ENCODE data around the gene CACNA1I.
"Not testable (repeated sequence)": the region's sequence is repeated elsewhere in the genome, so short reads cannot be mapped to it uniquely, and the experiment has no call there.

The CACNA1I gene

DNA sequence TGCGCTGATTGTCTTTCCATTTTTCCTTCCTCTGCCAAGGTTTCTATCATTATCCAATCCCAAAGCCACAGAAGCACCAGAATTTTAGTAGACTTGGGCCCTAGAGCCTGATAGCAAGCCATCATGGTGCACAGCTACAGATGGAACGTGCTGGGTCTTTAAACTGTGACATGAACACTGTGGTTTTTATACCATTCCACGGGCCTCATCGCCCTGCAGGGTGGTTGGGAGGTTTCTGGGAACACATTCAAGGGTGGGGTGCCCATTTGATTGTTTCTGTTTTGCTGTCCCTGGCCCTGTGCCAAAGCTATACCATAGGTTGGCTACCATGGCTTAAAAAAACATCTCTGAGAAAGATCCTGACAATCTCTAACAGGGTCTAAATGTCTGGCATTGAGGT is 151.9 kb downstream of the CACNA1I start:
- no peak for DNase-seq

DNA sequence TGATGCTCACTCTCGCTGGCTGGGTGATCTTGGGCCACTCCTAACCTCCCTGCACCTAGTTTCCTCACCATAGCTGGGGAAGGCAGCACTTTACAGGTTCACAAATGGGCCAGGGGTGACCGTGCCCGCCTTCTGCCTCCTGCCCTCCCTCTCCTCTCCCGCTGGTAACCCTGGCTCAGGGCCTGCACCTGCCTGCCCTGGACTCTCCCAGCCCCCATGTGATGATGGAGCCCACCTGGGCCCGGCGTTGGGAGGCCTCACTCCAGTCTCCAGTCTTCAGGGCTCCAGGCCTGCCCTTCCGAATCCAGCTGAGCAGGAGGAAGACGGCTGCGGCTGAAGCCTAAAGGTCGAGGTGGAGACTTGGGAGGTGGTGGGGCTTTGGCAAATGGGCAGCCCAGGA is 152.9 kb downstream of the CACNA1I start:
- no peak for DNase-seq

DNA sequence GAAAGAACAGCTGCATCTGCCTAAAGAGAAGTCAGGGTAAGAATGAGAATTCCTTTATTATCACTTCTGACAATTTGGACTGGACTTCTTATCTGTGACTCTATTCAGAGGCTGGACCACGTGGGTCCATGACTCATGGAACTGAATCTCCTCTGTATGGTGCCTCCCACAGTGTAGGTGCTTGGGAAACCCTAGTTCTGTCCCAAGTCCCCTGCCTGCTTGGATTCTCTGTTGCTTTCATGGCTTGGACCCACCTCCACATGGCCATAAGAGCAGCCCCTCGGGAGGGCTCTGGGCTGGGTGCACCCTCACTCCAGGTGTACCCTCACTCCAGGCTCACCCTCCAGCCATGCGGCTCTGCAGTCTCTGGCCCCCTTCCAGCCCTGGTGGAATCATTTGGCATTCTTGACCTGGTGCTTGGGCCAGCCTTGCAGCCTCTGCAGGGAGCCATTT is 153.4 kb downstream of the CACNA1I start:
- DNase-seq = no peak

DNA sequence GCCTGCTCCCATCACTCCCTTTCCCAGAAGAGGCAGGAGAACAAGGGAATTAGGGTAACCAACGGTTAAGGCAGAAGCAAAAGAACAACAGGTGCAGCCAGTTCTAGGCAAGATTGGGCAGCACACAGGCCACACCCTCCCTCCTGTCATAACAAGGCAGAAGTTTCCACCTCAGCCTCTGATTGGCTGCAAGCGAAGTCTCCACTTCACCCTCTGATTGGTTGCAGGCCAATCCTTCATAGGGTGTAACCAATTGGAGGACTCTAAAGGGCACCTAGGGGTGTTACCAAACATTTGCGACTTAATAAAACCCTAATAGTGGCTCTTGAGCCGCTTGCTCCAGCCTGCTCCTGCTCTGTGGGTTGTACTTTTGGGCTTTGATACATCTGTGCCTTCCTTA is 153.8 kb downstream of the CACNA1I start:
- no peak for DNase-seq

DNA sequence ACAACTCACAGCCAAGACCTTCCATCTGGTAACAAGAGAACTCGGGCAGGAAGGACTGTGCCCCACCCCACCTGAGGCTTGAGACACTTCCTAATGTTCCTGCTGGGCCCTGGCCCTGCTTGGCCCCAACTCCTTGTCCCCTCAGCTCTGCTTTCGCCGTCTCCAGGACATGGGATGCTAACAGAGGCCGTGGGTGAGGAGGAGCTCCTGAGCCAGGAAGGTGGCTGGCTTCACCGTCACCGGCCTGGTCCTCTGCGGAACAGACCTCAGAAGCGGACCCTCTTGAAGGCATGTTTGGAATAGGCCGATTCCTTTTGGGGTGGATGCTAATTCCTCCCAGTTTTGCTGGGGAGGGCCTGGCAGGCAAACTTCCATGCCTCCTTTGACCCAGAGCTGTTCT is 154.3 kb downstream of the CACNA1I start:
- no peak for DNase-seq

DNA sequence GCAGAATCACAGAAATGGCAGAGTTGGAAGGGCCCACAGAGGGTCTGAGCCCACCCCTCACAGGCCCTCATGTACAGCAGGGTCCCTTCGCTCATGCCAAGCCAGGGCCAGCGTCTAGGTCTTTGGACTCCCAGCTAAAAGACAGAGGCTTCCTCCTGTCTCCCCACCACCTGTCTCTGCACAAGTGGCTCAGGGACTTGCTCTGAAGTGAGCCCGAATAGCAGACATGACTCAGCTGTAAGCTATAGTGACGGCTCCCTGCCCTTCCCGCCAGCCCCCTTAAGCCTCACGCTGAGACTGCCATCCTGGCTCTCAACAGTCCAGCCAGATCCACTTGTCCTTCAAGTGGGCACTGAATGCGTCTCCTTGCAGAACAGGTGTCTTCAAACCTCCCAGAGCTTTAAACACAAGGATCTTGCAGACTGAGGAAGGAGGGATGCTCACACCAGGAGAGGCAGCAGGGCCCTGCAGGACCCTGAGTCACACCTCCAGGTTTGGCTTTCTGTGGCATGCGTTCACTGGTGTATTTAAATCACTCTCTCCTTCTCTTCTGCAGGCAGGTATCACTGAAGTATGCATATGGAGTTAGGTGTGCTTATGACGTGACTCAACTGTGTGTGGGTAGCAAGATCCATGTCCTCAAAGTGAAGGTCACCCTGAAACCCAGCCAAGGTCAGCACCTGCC is 154.9 kb downstream of the CACNA1I start:
- no peak for DNase-seq

DNA sequence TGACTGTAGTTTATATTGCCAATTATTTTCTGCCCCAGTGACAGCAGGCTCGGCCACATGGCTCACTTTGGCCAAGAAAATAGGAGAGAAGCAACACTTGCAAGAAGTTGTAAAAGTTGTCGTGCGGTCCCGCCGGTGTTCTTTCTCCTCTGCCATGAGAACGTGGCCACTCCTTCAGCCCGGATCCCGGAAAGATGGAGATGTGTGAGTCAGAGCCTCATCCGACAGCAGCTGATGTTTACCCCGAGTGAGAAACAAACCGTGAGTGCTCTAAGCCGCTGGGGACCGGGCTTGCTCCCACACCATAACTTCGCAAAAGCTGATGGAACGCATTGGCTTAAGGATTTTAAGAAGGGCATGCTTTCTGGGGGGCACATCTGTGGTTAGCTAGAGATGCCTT is 157.0 kb downstream of the CACNA1I start:
- no peak for DNase-seq

DNA sequence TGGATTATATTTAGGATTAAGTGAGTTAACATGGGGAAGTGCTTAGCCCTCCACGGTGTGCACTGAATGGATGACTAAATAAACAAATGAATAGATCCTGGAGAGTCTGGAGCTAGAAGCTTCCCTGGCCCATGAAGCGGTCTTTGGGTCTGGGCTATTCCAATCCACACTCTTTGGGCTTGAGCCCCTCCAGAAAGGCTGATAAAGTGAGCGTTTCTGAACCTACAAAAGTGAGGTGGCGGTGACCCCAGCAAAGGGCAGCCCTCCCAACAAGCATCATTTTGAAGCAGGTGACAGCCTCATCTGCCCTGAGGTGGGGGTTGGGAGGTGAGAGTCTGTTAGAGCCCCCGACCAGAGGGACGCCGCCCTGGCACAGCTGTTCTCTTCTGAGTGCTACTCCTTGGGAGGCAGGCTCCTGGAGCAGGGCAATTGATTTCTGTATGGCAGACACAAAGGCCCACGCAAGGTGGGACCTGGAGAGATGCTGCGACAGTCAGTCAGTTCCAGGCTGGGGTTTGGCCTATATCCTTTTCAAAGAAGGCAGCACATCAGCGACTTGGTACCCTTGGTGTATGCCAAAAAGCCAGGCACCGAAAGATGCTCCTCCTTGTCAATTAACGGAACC is 157.8 kb downstream of the CACNA1I start:
- DNase-seq = no peak

DNA sequence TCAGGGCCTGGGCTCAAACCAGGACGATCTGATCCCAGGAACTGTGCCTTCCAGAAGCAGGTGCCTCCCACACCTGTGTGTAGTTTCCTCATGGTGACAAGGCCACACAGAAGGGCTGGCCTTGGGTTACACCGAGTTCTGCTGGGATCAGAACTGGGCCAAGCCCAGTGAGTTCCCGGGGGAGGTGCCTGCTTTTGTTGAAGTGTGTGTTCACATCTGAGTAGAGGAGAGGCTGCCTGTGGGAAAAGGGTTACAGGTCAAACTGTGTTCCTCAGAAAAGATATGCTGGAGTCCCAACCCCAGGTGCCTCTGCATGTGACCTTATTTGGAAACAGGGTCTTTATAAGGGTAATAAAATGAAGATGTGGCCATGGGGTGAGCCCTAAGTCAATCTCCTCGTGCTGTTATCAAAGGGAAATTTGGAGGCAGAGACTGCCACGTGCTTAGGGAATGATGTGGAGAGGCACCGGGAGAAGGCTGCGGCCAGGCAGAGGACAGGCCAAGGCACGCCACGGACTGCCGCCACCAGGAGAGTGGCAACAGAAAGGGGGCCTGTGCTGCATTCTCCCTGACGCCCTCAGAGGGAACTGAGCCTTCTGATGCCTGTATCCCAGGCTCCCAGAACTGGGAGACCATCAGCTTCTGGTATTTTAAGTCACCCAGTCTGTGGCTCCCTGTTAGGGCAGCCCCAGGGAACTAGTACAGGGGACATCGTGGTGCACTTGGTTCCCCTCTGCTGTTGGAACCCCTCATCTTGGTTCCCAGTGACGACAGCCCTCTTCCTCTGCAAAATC is 158.8 kb downstream of the CACNA1I start:
- DNase-seq = no peak

DNA sequence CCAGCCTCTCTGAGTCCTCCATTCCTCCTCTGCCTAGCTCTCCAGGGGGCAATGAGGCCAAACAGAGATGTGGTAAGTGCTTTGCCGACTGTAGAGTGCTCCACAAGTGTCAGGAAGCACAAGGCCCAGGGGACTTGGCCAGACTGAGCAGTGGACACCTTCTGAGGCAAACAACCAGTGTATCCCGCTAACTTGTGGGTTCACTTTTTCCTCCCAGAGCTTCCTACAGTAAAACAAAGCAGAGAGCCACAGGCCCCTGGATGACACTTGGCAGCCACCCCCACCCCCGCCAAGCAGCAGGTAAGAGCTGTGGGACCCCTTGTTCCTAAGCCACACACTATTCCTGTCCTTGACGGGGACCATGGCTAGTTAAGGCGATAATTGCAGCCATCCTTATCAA is 160.9 kb downstream of the CACNA1I start:
- no peak for DNase-seq

DNA sequence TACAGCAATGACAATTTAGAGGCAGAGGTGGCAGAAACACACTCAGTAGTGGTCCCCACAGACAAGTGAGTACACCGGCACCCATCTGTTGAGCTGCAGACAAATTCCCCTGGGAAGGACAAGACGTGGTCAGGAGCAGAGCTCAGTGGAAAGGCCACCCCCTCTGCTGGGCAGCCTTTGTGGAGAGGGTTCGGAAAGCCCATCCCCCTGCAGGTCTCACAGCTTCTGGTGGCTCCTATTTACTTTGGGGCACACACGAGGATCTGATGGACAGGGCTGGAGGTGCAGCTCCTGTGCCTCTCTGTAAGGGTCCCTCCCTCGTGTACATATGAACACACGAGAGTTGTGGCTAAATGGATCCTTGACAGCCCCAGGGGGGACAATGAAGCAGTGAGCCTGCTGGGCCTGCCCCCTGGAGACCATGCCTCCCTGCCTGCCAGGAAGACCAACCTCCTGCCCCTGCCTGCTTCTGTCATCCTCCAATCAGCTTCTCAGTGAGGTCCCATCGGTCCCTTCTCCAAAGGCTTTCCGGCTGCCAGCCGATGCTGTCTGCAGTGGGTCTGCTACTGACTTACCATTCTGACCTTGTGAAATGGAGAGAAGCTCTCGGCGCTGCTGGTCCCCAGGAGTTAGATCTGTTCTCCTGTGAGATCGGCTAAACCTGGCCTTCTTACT is 161.5 kb downstream of the CACNA1I start:
- DNase-seq = no peak

DNA sequence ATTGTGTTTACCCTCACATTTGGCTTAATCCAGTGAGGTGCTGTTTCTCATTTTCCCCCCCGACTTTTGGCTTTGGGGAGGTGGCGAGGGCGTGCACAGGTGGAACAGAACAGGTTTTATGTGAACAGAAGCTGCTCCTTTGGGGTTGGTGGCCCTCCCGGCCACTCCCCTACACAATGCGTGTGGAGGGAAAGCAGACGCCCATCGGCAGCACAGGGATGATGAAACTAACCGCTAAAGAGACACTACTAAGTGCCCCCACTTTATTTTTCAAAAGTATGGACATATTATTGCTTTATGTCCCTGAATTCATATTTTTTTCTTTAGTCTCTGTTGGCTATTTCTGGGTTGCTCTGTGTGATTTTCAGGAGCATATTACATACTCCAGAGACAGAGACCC is 162.1 kb downstream of the CACNA1I start:
- no peak for DNase-seq

DNA sequence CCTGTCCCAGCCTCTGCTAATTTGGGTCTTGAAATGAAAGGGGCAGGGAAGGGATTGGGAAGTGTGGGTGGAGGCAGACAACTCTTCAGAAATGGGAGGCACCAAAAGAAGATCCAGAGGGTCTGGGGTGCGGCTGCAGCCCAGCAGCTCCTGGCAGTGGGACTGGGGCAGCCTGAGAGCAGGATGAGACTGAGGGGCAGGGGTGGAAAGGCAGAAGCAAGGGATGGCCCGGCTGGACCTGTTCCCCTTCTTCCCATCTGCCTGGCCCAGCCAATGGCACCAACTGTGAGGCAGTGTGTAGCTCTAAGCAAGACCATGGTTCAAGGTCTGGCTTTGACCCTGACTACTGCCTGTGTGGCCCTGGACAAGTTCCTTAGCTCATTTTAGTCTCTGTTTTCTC is 162.6 kb downstream of the CACNA1I start:
- no peak for DNase-seq

DNA sequence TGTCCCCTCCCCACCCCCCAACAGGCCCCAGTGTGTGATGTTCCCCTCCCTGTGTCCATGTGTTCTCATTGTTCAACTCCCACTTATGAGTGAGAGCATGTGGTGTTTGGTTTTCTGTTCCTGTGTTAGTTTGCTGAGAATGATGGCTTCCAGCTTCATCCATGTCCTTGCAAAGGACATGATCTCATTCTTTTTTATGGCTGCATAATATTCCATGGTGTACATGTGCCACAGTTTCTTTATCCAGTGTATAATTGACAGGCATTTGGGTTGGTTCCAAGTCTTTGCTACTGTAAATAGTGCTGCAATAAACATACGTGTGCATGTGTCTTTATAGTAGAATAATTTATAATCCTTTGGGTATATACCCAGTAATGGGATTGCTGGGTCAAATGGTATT is 163.5 kb downstream of the CACNA1I start:
- DNase-seq = not testable (repeated sequence)

DNA sequence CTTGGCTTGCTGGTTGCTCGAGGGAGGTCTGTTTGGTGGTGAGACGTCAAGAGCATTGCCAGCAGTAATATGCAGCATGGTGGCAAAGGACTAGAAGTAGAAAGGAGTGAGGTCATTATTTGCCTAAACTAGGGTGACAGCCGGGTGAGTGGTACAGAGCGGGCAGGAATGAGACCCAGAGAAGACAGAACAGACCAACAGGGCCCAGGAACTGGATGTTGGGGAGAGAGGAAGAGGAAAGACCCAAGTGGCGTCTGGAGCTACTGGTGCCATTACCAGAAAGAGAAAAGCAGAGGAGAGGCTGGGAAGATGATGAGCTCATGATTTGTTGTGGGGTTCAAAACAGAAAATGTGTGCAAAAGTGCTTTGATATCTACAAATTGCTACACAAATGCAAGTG is 164.3 kb downstream of the CACNA1I start:
- no peak for DNase-seq

DNA sequence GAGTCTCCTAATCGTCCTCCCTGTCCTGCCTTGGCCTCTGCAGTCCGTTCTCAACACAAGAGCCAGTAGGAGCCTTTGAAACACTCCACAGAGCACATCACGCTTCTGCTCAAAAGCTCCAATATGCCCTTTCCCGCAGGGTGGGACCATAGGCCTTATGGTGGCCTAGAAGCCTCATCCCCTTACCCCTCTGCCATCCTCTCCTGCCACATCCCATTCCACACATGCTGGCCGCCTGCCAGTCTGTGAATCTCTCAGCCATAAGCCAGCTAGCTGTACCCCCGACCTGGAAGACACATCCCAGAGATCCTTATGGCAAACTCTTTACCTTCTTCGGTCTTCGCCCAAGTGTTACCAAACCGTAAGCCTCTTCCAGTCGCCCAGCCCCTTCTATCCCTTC is 165.2 kb downstream of the CACNA1I start:
- no peak for DNase-seq

DNA sequence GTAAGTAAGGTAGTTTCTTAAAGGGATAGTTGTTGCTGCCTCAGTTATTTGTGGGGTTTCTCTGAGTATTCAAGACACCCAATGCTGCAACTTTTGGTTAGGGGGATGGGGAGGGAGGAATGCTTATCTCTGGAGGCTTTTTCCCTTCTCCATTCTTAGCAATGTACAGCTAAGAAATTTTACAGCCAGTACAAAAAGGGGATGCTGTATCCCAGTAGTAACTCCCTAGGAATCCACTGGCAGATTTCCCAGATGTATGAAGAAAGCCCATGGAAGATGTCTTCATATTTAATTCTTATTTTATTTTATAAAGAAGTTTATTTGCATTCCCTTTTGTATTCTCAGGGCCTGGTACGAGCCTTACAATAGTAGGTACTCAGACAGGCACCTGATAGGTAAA is 168.2 kb downstream of the CACNA1I start:
- DNase-seq = no peak

Measured in NCI-H446 (cell line).